Upper lobe of right lung (tissue), 1 donor: ENCODE results near the gene USP49. TPM values are rescaled to one million over a fixed set of nuclear protein-coding genes. Genes with fewer than 3 reads are reported as not detected.

Experiments
- ATAC-seq: fragments of 200-7000 bp; cut with Tn5 transposase; one replicate; pipeline ENCODE4 v1.9.1; 2020; ENCODE audit warnings: mild to moderate bottlenecking, moderate library complexity
- DNase-seq: peaks from one replicate; pipeline ENCODE4 v3.0.0-alpha.2; 2020
- H3K27ac ChIP-seq: fragments of 200-600 bp; one replicate; pipeline ENCODE4 v1.8.0; 2022
- H3K27me3 ChIP-seq: fragments of 200-600 bp; one replicate; pipeline ENCODE4 v1.8.0; 2022; ENCODE audit warnings: mild to moderate bottlenecking
- H3K36me3 ChIP-seq: fragments of 200-600 bp; one replicate; pipeline ENCODE4 v1.8.0; 2022
- H3K4me1 ChIP-seq: fragments of 200-600 bp; one replicate; pipeline ENCODE4 v1.8.0; 2022
- H3K4me3 ChIP-seq: fragments of 200-600 bp; one replicate; pipeline ENCODE4 v1.8.0; 2022; ENCODE audit warnings: mild to moderate bottlenecking
- H3K9me3 ChIP-seq: fragments of 200-600 bp; one replicate; pipeline ENCODE4 v1.8.0; 2022
- CTCF ChIP-seq: fragments of 200-600 bp; IDR thresholded peaks from one replicate; pipeline ENCODE4 v1.8.0; 2022; ENCODE audit warnings: antibody characterized with exemption
- intact Hi-C: fragments of 100-400 bp; cut with DNase I; formaldehyde crosslinking; loops from one replicate; pipeline ENCODE4 v1.11.0; 2022
- total RNA-seq: library from RNA; stranded (reverse); fragmentation: NEBNext Ultra II Directional; extraction: Animal tissue kit (Norgen Biotek cat#: 25700); gene quantifications from one replicate; pipeline ENCODE4 v1.2.1, GENCODE V29; 2021
- donor health status: DM: no; HTN: yes; CAD: no; lungs with severe emphysema.

USP49 gene
- total RNA-seq, 1 donor from 2014 or later, result 2.7 TPM

GRCh38 chr6:41858703-41859102, 36.5 kb downstream of the USP49 start:
- no peak overlapping the region for H3K27ac ChIP-seq
- no peak overlapping the region for H3K4me3 ChIP-seq
- ATAC-seq (no peak), DNase-seq (no peak)
- no peaks in the 10 kb centered on the region for H3K4me1 ChIP-seq
- no peaks in the 10 kb centered on the region for H3K9me3 ChIP-seq
- intact Hi-C loops, result no loop called here
- no peak for TF ChIP-seq CTCF
- H3K36me3 ChIP-seq, result no peaks in the 10 kb centered on the region
- no peaks in the 10 kb centered on the region for H3K27me3 ChIP-seq

- no peaks in the 10 kb centered on the region for H3K36me3 ChIP-seq
- no peak for TF ChIP-seq CTCF
- intact Hi-C loops, result no loop called here
- no peaks in the 10 kb centered on the region for H3K9me3 ChIP-seq
- H3K27me3 ChIP-seq, result no peaks in the 10 kb centered on the region
- no peak overlapping the region for H3K4me3 ChIP-seq
- no peak for DNase-seq
- ATAC-seq, result no peak
- no peak overlapping the region for H3K27ac ChIP-seq
- peaks cover 5% of the 10 kb centered on the region for H3K4me1 ChIP-seq
Measured at GRCh38 chr6:41850861-41851260, 44.3 kb downstream of the USP49 start.

- ATAC-seq (peak; percentile 98), DNase-seq (no peak)
- TF ChIP-seq CTCF, result peak; percentile 84
- Histone ChIP-seq H3K36me3 (no peaks in the 10 kb centered on the region), H3K4me1 (peaks cover 5% of the 10 kb centered on the region), H3K4me3 (no peak overlapping the region), H3K27me3 (no peaks in the 10 kb centered on the region), H3K27ac (peak overlapping the region; percentile 63), H3K9me3 (no peaks in the 10 kb centered on the region)
- intact Hi-C loops, result no loop called here
Measured at GRCh38 chr6:41846666-41847237, 48.4 kb downstream of the USP49 start.

- DNase-seq, result no peak
- ATAC-seq, result no peak
- no peak for TF ChIP-seq CTCF
- no peak overlapping the region for H3K4me3 ChIP-seq
- H3K27ac ChIP-seq, result no peak overlapping the region
- intact Hi-C loops, result no loop called here
- H3K27me3 ChIP-seq, result no peaks in the 10 kb centered on the region
- H3K36me3 ChIP-seq, result no peaks in the 10 kb centered on the region
- H3K4me1 ChIP-seq, result peaks cover 5% of the 10 kb centered on the region
- no peaks in the 10 kb centered on the region for H3K9me3 ChIP-seq
Measured at GRCh38 chr6:41843178-41843577, 52.0 kb downstream of the USP49 start.

GRCh38 chr6:41840326-41840725, 54.8 kb downstream of the USP49 start:
- ATAC-seq, result no peak
- H3K36me3 ChIP-seq, result no peaks in the 10 kb centered on the region
- H3K4me3 ChIP-seq, result no peak overlapping the region
- H3K27me3 ChIP-seq, result no peaks in the 10 kb centered on the region
- H3K9me3 ChIP-seq, result no peaks in the 10 kb centered on the region
- no peak overlapping the region for H3K27ac ChIP-seq
- intact Hi-C loops, result no loop called here
- H3K4me1 ChIP-seq, result no peaks in the 10 kb centered on the region
- TF ChIP-seq CTCF, result no peak
- DNase-seq, result no peak

GRCh38 chr6:41836660-41837052, 58.5 kb downstream of the USP49 start:
- no peaks in the 10 kb centered on the region for H3K27me3 ChIP-seq
- no peaks in the 10 kb centered on the region for H3K9me3 ChIP-seq
- ATAC-seq, result no peak
- H3K36me3 ChIP-seq, result no peaks in the 10 kb centered on the region
- DNase-seq, result no peak
- H3K4me3 ChIP-seq, result no peak overlapping the region
- intact Hi-C loops, result no loop called here
- H3K27ac ChIP-seq, result no peak overlapping the region
- no peak for TF ChIP-seq CTCF
- H3K4me1 ChIP-seq, result no peaks in the 10 kb centered on the region
